Measurements from ENCODE around the gene ZCCHC9.
A peak's percentile ranks its signal among the peaks of the same experiment; 100 is the strongest.
"Not testable (repeated sequence)": the region's sequence is repeated elsewhere in the genome, so short reads cannot be mapped to it uniquely, and the experiment has no call there.

ZCCHC9 gene, protein sequence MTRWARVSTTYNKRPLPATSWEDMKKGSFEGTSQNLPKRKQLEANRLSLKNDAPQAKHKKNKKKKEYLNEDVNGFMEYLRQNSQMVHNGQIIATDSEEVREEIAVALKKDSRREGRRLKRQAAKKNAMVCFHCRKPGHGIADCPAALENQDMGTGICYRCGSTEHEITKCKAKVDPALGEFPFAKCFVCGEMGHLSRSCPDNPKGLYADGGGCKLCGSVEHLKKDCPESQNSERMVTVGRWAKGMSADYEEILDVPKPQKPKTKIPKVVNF

DNA sequence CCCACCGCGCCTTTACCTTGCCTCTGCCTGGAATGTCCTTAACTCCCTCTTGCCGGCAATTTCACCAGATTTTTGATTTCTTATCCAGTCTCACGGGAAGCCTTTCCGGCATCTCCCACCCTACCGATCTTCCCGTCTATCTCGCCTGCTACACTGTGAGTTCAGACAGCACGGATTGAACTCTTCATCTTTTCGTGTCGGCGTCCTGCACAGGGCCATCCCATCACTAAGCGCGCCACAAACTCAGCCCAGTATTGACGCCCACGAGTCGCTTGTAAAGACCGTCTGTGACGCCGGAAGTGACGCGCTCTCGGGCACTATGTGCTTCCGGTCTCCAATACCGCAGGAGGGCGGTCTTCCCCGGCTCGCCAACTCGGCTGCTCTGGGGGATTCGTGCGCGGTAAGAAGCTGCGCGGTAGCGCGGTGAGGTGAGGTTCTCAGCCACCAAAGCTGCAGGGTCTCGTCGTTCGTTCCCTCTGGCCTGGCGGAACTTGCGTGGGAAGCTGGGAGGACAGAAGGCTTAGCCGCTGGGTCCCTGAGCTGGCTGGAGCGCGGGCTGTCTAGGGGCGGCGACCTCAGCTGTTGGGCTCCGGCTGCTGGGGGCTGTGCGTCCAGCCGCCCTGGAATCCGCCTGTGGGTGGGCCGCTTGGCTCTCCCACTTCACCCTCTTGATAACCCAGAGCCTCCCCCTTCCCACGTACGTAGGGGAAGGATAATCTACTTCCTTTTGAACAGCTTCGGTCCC lies at the start of gene ZCCHC9:
TSS of gene ZCCHC9 (plus strand) at position 317 of the 745 bp plus-strand sequence. CDS start 3,171 bp downstream, outside the sequence.
- peak; percentile 94 for DNase-seq

DNA sequence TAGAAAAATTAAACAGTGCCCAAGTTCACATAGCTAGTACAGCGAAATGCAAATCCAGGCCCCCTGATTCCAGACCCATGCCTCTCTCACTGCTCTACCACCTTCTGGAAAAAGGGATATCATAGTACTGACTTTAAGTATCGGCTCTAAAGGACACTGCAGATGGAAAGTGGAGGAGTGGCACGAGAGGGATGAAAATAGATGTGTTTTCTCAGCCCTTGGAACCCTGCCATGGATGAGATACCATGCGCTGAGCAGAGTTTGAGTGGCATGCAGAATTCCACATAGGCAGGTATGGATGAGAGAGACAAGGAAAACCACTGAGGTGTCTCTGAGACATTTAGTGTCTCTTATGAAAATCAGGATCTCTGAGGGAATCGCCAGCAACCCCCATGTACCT lies 49.5 kb upstream of the ZCCHC9 start:
- no peak for DNase-seq

DNA sequence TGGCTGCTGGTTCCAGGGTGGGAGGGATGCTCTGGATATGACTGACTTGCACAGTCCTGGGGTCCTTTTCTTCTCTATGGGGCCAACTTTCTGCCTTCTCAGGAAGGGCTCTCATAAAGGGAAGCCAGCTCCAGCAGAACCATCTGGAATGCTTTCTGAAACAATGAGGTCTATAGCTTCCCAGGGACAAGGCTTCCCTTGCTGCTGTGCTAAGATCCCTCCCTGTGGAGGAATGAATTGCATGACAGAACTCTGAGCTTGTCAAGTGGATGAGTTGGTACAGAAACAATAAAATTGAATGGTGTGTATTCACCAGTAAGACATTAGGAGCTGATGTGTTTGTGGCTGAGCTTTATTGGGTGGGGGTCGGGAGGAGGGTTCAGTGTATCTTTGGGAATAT lies 48.5 kb upstream of the ZCCHC9 start:
- DNase-seq = no peak

DNA sequence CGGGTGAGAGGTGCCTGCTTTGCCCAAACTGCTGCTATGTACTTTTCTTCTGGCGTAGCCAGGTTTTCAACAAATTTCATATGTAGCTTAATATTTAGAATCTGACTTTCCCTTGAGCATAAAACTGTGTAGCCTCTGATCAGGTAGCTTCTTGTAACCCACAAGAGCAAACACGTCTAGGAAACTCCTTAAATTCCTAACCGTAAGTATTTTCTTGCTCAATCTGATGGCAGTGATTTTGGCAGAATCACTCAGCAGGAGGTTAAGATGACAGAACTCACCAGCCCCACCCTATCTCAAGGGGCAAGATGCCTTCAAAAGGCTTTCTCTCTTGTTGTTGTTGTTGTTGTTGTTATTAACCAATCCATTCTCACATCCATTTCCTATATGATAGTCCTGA lies 47.5 kb upstream of the ZCCHC9 start:
- DNase-seq = no peak

DNA sequence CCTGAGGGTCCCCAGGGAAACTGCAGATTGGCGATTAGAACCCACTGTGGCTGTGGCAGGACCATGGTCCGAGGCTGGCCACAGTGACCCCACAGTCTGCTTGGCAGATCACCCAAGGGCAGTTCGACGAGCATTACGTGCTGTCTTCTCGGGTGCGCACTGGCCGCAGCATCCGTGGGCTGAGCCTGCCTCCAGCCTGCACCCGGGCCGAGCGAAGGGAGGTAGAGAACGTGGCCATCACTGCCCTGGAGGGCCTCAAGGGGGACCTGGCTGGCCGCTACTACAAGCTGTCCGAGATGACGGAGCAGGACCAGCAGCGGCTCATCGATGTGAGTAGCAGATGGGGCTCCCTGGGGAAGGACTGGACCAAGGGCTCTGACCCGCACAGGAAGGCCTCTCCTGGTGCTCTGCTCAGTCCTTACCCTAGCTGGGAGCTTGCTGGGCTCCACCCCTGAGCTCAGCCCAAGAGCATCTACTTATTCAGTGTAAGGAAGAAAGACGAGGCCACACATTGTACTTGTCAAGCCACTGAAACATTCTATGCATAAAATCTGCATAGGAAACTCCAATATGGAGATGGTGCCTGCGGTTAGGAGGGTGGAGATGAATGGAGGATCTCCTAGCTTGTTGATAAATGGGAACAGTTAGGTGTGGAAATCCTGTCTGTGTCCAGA lies 46.4 kb upstream of the ZCCHC9 start:
- DNase-seq = no peak

DNA sequence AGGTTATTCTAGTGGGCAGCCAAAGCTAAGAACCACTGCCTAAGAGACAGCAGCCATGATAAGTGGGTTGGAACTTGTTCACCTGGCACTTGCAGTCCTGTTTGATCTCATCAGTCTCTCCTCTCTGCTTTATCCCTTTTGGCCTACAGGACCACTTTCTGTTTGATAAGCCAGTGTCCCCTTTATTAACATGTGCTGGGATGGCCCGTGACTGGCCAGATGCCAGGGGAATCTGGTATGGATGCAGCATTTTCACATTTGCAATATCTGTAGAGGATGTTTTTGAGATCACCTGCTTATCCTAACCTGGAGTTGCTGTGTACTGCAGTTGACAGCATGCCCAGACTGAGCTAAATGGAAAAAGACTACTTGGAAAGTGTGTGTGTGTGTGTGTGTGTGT lies 44.6 kb upstream of the ZCCHC9 start:
- no peak for DNase-seq

DNA sequence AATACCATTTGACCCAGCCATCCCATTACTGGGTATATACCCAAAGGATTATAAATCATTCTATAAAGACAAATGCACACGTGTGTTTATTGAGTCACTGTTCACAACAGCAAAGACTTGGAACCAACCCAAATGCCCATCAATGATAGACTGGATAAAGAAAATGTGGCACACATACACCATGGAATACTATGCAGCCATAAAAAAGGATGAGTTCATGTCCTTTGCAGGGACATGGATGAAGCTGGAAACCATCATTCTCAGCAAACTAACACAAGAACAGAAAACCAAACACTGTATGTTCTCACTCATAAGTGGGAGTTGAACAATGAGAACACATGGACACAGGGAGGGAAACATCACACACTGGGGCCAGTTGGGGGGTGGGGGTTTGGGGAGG lies 38.6 kb upstream of the ZCCHC9 start:
- DNase-seq = not testable (repeated sequence)

DNA sequence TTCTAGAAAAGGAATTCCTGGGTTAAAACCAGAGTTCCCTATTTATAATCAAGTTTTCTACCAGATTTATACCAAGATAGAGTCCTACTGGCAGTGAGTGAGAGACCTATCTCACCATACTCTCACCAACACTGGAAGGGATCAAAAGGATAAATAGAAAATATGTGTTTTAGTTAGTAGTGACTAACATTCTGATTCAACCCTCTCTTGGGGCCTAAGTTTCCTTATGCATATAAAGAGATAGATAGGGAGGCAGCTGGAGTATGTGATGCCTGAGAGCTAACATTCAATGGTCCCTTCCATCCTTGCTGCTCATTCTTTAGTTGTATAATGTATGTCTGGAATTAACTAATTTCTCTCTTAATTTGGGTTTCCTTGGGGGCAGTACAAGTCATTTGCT lies 36.3 kb upstream of the ZCCHC9 start:
- DNase-seq = no peak

DNA sequence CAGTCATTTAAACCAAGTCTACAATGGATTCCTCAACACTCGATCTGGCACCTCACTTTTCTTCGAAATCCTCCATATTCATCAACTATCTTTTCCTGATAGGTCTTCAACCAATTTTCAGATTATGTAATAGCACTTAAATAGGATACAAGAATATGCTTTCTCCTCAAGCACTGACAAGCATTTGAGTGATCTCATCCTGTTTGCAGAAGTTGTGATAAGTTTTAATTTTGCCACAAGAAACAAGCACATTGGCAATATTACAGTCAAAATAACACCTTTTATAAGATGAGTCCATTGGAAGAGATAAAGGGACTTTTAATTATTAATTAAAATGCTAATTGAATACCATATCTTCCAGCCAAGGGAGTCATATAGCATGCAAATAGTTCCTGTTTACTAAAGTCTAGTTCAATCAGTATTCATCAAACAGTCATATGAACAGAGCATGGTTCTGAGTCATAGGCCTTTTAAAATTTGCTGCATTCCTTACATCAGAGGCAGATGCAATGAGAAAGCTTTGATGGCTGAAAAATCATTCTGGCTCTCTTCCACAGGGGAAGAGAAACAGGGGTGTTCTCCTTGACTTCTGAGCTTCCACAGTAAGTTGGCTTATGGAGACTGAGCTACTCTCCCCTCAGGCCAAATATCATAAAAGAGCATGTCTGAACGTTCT lies 32.7 kb upstream of the ZCCHC9 start:
- DNase-seq = no peak

DNA sequence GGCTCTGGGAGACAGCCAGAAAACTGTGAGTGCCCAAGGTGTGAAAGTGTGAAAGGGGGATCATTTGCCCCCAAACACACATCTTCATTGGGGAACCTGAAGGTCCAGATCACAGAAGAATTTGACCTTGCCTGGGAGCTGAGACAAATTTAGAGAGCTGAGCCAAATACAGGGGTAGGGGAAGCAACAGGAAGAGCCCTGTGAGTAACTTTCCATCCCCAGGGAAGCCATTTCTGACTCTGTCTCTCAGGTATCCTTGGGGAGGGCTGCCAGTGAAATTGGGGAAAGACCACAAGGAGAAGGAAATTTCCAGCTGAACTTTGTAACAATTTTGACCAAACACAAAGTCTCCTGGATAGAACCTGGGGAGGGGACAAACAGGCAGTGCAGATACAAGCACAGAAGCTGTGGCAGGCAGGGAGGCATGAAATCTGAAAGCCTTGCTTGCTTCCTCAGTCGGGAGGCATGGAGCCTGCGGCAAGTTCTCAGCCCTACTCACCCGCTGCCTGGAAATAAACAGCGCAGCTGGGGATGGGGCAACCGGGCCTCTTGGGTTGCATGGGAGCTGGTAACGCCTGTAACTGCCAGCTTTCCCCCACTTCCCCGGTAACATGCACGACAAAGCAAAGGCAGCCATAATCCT lies 31.5 kb upstream of the ZCCHC9 start:
- no peak for DNase-seq

DNA sequence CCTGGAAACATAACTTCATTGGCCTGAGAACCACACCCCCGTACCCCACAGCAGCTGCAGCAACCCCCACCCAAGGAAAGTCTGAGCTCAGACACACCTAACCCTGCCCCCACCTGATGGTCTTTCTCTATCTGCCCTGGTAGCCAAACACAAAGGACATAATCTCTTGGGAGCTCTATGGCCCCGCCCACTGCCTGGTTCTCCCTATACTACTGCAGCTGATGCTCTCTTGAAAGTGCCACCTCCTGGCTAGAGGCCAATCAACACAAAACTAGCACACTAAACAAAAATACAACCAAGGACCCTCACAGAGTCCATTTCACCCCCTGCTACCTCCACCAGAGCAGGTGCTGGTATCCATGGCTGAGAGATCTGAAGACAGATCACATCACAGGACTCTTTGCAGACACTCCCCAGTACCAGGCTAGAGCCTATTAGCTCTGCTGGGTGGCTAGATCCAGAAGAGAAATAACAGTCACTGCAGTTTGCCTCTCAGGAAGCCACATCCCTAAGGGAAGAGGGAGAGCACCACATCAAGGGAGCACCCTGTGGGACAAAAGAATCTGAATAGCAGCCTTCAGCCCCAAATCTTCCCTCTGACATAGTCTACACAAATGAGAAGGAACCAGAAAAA lies 30.9 kb upstream of the ZCCHC9 start:
- peak; percentile 67 for DNase-seq

DNA sequence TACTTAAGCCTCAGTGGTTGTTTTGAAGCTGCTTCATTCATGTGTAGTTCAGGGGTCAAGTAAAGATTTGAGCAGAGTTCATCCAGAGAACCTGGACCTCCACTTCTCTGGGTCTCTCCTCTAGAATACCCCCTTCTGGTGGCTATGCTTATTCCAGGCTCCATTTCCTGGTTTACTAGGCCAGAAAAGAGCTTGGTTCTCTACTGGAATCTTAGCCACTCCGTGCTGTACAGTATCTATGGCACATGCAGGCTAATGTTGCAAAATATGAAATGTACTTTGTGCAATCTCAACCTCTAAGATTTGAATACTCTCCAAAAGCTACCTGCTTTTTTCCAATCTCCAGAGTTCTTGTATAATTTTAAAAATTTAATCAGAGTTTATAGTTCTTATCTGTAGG lies 17.4 kb upstream of the ZCCHC9 start:
- DNase-seq = no peak

DNA sequence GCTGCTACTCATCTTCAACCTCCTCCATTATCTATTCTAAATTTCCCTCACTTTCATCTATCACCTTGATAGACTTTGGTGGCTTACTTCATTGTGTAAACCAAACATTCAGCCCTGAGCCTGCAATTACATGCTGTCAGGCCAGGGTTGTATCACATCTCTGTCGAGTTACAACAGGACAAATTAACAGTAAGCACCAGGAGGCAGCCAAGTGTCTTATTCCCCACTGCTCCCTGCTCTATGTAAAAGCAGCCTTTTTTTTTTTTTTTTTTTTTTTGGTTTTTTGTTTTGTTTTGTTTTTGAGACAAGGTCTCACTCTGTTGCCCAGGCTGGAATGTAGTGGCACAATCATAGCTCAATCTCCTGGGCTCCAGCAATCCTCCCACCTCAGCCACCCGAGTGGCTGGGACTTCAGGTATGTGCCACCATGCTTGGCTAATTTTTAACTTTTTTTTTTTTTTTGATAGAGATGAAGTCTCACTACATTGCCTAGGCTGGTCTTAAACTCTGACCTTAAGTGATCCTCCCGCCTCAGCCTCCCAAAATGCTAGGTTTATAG lies 15.2 kb upstream of the ZCCHC9 start:
- no peak for DNase-seq

DNA sequence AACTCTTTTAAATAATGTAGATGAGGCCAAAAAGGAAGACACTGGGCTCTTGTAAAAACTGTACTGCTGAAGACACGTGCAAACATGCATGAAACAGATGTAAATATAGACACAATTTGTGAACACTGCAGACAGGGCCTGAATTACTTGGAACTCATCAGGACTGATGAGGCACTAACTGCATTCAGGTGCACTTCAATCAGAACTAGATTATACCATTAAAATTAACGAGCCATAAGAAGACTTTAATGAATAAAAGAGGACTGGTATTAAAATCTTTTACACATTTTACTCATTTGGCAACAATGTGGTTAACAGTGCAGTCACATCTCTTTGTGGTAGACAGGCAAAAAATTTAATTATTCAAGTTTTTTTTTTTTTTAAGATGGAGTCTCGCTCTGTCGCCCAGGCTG lies 13.4 kb upstream of the ZCCHC9 start:
- peak; percentile 4 for DNase-seq

DNA sequence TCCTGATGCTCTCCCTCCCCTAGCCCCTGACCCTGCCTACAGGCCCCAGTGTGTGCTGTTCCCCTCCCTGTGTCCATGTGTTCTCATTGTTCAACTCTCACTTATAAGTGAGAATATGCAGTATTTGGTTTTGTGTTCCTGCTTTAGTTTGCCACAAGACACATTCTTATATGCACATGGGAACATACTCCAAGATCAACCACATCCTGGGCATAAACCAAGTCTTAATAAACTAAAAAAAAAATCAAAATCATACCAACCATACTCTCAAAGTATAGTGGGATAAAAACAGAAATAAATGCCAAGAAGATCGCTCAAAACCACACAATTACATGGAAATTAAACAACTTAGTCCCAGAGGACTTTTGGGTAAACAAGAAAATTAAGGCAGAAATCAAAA lies 11.2 kb upstream of the ZCCHC9 start:
- no peak for DNase-seq

DNA sequence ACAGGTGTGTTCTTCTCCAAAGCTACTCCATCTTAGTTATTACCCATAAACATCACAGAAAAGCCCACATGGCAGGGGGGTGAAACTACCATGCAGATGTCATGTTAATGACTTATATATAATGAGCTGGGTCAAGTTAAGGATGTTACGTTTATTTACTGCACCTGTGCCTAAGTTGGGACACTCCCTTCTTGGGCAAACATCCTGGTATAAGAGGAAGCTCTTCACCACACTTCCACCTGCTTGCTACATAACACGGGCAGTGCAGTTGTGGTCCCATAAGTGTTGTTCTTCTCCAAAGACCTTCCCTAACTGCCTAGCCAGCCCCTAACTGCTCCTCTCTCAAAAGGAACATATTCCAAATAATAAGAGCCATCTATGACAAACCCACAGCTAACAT lies 9.3 kb upstream of the ZCCHC9 start:
- DNase-seq = no peak

DNA sequence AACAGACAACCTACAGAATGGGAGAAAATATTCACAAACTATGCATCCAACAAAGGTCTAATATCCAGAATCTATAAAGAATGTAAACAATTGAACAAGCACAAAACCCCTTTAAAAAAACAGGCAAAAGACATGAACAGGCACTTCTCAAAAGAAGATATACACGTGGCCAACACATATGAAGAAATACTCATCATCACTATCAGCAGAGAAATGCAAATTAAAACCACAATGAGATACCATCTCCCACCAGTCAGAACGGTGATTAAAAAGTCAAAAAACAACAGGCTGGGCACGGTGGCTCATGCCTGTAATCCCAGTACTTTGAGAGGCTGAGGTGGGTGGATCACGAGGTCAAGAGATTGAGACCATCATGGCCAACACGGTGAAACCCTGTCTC lies 7.4 kb upstream of the ZCCHC9 start:
- not testable (repeated sequence) for DNase-seq

DNA sequence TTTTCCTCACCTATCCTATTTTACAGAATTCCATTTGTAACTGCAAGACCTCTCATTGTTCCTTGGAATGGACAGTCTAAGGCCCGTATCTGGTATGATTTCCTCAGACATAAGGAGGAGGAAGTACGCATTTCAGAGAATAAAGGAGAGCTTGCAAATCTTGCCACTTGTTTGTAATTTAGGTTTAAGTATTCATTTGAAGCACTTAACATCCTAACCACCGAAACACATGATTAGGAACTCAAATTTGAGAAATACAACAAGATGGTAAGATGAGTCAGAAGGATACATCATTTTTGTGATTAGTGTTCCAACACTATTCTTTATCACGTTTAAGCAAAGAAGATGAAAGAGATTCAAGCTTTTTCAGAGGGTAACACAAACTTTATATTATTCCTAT lies 3.9 kb upstream of the ZCCHC9 start:
- no peak for DNase-seq

DNA sequence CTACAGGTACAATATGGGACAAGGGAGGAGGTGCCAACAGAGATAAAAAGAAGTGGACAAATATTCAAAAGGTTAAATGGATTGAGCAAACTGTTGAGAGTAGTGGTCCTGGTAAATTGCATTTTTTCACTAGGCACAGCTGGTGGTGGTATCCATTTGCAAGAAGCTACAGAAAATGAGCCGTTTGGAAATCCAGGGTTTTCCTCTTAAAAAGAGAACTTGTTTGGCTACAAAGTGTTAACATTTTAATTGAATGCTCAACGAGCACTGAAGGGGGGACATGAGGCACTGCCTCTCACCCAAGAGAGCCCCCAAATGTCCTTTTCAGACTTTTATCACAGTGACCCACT lies 491 bp upstream of the ZCCHC9 start:
- DNase-seq = no peak

DNA sequence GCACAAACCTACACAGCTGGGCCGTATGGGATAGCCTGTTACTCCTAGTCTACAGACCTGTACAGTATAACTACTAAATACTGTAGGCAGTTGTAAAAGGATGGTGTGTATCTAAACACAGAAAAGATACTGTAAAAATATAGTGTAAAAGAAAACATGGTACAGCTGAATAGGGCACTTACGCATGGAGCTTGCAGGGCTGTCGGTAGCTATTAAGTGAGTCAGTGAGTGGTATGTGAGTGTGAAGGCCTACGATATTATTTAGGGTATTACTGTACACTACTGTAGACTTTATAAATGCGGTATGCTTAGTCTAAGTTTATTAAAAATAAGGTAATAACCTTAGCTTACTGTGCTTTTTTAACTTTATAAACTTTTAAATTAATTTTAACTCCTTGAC lies 1.2 kb downstream of the ZCCHC9 start:
- no peak for DNase-seq

DNA sequence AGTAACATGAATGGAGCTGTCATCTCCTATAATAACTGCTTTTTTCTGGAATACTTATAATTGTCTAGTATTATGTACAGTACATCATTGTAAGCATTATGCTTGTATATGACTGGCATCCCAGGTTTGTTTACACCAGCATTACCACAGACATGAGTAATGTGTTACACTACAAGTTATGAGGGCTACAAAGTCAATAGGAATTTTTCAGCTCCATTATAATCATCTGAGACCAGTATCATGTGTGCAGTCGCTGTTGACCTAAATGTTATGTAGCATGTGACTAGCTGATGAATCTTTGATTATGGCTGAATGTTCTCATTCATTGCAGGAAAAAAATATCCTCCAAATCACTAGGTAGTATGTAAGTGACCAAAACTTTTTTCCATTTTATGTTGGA lies 2.2 kb downstream of the ZCCHC9 start:
- DNase-seq = no peak

DNA sequence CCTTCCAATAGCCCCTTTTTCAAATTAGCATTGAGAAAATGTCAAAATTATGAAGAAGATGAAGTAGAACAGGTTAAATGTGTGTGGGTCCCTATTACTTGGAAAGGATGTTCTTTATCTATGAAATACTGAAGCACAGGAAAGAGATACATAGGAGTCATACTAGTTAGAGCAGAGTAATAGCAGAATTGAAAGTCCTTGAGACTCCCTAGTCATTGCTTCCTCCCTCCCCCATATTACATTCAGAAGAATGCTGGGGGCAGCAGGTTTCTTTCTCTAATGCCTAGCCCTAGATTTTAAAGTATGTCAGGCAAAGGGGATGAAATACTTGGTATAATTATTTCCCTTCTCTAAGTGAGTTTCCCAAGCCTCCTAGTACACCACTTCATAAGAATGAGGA lies 4.4 kb downstream of the ZCCHC9 start:
- DNase-seq = no peak
